Occipital lobe (tissue), 2 donors: ENCODE data around the gene NYNRIN. TPM values are rescaled to one million over a fixed set of nuclear protein-coding genes. Genes with fewer than 3 reads are reported as not detected.
"Not testable (repeated sequence)": the region's sequence is repeated elsewhere in the genome, so short reads cannot be mapped to it uniquely, and the experiment has no call there.

ENCODE experiments used
- DNase-seq: peaks from one replicate; lab custom pipeline; 2025; lab: John Stamatoyannopoulos, UW
- total RNA-seq: library from RNA; depleted of rRNA; stranded (reverse); fragments of >200 nt; gene quantifications from one replicate; pipeline ENCODE4 v1.2.3, GENCODE V29; 2014

NYNRIN gene
- total RNA-seq, 1 donor from 2014 or later: 15.0 TPM

- DNase-seq: no peak
Observed at GRCh38 chr14:24369907-24370687, 28.7 kb upstream of the NYNRIN start.

- no peak for DNase-seq
Observed at GRCh38 chr14:24370748-24371147, 28.1 kb upstream of the NYNRIN start.

GRCh38 chr14:24371605-24372004 lies 27.2 kb upstream of the NYNRIN start:
- DNase-seq: not testable (repeated sequence)

DNA sequence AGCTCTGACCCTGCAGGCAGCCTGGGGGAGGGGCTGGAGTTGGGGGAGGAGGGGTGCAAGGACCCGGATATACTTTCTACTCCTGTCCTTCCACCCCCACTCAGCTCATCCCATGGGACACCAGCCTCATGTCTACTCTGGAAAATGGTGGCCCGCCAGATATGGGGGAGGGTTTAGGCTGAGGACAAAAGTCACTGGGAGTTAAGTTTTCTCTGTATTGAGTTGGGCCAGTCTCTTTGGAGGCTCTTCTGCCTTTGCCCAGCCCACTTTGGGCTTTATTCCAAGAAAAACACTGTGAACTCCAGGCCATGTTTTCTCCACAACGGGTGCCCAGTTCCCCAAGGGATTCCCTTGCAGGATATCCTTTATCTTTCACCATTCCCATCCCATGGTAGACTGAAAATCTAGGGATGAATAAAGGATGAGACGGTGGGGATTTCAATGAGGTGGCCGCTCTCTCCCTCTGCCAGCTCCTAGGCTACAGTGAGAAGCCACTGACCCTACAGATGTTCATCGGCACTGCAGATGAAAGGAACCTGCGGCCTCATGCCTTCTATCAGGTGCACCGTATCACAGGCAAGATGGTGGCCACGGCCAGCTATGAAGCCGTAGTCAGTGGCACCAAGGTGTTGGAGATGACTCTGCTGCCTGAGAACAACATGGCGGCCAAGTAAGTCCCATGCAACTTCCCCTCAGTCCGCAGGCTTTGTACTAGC lies 25.9 kb upstream of the NYNRIN start:
- DNase-seq: no peak

- DNase-seq: no peak
Observed at GRCh38 chr14:24376448-24377070, 22.2 kb upstream of the NYNRIN start.

DNA sequence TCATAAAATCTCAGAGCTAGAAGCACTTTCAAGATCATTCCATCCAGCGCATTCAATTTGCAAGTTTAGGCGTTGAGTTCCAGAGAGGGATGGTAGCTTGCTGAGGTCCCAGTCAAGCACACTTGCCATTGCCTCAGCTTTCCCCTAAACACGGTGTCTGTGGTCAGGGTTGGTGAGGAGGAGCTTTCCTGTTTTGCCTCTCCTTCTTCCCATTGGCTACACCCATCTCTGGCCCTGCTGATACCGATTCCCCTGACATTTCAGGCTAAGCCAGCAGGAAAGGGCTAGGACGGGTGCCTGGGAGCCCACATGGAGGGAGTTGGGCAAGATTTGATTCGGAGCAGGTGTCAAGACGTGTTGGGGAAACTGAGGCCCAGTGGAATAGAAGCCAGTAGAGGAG lies 21.7 kb upstream of the NYNRIN start:
- no peak for DNase-seq

DNA sequence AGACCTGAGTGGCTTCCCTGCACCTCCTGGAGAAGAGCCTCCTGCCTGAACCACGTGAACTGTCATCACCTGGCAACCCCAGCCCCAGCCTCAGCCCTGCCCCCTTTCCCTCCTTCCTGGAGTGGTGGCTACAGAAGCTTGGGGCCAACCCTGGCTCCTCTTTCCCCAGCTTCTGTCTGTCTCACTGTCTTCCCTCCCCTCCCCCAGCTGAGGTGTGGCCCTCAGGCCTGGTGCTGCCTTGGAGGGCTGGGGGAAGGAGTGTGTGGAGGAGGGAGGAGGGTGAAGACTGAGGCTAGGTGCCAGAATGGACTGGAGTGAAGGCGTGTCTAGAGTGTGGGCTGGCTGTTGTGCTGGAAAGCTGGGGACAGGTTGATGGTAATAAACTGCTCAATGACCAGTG lies 21.1 kb upstream of the NYNRIN start:
- no peak for DNase-seq

DNA sequence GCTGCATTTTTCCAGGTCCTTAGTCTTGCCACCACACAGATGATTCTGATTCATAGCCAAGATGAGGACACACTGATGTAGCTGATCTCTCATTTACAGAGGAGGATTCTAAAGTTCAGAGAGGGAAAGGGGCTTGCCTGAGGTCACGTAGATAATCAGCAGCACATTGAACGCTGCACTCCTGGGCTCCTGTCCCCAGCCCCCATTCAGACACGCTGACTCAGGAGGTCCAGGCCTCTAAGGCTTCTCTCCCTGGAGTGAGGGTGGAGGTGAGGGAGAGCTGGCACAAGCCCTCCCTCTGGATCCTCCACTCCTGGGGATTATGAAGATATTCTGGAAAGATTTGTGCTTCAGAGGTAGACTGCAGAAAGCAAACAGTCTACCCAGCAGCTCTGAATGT lies 20.5 kb upstream of the NYNRIN start:
- no peak for DNase-seq

GRCh38 chr14:24378981-24379906 lies 19.6 kb upstream of the NYNRIN start:
- DNase-seq: no peak

DNA sequence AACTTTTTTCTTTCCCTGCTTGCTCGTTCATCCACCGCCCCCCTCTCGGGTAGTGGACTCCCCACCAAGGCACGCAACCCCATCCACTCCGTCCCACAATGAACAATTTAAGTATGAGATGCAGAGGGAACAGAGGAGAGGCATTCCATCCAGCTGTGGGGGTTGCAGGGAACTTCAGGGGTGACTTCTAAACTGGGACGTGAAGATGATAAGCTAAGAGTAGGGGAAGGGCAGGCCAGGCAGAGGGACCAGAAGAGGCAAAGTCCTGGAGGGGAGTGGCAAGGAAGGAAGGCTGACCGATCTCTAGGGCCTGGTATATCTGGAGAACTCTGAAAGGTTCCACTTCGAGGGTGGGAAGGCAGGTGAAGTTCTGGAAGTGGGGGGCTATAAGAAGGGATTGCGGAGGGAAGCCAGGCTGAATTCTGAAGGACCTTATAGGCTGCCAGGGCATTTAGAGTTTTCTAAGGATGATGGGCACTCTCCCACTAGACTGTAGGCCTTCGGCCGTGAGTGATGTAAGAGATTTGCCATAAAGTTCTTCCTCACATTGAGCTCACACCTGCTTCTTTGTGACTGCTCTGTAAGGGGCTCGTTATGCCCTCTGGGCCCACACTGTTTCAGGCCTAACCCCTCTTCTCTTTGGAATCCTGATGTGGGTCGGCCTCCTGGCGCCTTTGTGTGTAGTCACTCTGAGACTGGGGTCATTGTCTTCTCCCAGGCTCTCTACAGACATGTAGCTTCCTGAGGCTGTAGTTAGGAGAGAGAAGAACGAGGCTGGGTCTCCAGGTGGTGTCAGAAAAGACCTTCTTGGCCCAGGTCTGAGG lies 18.7 kb upstream of the NYNRIN start:
- no peak for DNase-seq

- no peak for DNase-seq
Observed at GRCh38 chr14:24381363-24382063, 17.3 kb upstream of the NYNRIN start.

DNA sequence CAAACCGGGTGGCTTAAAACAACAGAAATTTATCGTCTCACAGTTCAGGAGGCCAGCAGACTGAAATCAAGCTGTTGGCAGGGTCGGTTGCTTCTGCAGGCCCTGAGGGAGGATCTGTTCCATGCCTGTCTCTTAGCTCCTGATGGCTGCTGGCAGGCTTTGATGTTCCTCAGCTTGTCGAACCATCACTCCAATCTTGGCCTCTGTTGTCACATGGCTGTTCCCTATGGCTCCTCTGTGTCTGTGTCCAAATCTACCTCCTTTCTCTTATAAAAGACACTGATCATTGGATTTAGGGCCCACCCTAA lies 16.8 kb upstream of the NYNRIN start:
- DNase-seq: no peak

DNA sequence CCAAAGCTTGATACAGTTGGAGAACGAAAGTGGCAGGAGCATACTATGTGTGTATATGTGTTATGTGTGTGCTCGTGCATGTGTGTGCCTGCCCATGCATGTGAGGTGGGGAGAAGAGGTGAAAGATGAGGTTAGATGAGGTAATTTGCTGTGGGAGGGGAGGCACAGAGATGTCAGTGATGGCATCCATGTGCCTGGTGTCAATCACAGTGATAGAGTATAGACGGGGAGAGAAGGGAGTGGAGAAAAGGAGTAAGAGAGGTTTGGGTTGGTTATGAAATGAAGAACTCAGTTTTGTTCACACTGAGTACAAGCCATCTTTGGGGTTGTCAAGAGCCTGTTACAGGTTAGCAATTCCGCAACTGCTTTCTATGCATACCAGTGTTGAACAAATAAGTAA lies 14.6 kb upstream of the NYNRIN start:
- no peak for DNase-seq

DNA sequence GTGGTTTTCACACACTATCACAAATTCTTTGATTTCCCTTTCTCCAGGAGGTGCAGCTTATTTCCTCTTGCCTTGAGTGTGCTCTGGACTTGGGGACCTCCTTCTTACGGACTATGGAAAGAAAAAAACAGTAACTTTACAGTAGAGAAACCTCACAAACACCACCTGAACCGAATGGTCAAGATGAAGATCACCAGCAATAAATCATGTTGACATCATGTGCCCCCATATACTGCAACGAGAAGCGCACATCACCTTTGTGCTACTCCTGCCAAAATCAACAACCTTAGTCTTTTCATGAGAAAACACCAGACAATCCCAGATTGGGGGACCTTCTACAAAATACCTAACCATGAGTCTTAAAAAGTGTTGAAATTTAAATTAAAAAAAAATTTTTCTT lies 13.3 kb upstream of the NYNRIN start:
- DNase-seq: no peak

DNA sequence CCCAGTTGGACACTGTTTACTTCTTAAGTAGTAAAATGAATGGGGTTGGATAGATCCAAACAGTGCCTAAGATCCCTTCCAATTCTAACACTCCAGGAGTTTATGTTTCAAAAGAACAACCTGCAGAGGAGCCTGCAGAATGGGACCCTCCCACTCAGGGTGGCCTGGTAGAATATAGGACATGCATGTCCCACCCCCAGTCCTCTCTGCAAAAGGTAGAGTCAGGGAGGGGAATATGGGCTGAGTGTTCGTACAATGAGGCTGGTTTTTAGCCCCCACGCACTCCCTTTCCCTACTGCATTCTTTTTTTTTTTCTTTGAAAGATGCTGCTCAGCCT lies 11.8 kb upstream of the NYNRIN start:
- no peak for DNase-seq

DNA sequence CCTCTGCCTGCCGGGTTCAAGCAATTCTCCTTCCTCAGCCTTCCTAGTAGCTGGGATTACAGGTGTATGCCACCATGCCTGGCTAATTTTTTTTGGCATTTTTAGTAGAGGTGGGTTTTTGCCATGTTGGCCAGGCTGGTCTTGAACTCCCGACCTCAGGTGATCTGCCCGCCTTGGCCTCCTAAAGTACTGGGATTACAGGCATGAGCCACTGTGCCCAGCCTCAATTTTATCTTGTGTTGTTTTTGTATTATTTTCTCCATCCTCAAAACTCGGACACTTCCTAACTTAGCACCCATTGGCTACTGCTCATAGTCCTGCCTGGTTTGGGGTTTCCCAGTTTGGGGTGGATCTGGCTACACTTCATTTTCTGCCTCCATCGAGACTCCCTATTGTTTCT lies 11.2 kb upstream of the NYNRIN start:
- not testable (repeated sequence) for DNase-seq

DNA sequence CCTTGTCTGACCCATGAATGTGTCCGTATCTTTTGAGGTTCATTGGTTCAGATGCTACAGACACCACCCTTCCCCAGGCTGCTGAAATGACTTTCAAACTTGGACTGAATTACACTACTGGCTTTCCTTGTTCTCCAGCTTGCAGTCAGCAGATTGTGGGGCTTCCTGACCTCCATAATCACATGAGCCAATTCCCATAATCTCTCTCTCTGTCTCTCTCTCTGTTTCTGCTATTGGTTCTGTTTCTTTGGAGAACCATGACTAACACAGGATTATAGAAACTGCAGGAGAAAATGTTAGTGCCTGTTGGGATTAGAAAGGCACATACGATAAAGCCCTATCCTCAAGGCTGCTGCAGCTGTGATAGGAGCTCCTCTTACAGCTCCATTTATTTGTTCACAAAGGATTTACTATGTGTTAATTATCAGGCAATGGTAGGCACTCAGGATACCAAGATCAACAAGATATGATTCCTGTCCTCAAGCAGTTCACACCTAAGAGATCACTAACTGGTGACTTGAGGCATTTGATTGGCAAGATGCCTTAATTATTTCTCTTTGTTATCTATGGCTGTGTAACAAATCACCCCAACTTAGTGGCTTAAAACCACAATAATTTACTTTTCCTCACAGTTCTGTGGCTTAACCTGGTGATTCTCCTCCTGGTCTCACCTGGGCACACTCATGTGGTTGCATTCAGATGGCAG lies 10.2 kb upstream of the NYNRIN start:
- DNase-seq: no peak

GRCh38 chr14:24389226-24389848 lies 9.5 kb upstream of the NYNRIN start:
- no peak for DNase-seq
